Esophagus muscularis mucosa (tissue), 3 donors: ENCODE measurements around the gene SMAD2.

Source experiments
- POLR2A ChIP-seq: fragments of 450-650 bp; IDR thresholded peaks from one replicate; pipeline ENCODE4 v1.6.1; 2017; ENCODE audit warnings: antibody characterized with exemption, moderate library complexity, mild to moderate bottlenecking, low read depth
- TF ChIP-seq, protein P1 (sequence below), 3 experiments: fragments of 200-600 bp in 2 of 3; fragments of 450-650 bp in 1 of 3; sonication (generic) in 2 of 3; IDR thresholded peaks; one replicate each; pipeline ENCODE4 v1.5.1; 2017 to 2019; ENCODE audit warnings: antibody characterized with exemption in 3 of 3, mild to moderate bottlenecking in 2 of 3, moderate library complexity in 1 of 3

DNA sequence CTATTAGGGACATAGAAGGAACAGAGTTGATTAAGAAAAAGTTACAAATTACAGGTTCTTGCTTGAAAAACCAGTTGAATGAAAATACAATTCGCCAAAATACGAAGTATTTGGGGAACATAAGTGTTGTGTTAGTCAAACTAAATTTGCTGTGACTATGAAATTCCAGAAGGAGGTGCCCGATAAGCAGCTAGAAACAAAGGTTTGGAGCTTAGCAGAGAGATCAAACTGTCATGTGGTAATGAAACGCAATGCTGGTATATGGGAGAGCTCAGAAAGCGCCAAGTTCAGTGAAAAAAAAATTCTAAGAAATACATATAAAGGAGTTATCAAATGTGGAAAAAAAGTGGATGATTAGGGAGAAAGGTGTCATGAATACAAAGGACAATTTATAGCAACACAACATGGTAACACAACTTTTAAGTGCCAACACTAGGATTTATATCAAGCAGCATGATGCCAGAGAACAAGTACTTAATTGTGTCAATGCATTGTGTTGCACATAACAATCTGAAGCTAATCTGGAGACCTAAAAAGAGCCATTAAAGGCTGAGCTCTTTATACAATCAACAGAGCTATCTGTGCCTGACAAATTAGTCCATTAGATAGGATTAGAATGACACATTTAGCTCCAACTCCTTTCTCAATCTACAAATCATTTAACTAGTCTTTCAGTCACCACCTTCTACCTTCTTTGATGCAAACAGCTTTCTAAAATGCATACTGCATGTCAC is 31.2 kb downstream of the SMAD2 start:
- TF ChIP-seq POLR2A = no peak
- TF ChIP-seq, protein P1, sequence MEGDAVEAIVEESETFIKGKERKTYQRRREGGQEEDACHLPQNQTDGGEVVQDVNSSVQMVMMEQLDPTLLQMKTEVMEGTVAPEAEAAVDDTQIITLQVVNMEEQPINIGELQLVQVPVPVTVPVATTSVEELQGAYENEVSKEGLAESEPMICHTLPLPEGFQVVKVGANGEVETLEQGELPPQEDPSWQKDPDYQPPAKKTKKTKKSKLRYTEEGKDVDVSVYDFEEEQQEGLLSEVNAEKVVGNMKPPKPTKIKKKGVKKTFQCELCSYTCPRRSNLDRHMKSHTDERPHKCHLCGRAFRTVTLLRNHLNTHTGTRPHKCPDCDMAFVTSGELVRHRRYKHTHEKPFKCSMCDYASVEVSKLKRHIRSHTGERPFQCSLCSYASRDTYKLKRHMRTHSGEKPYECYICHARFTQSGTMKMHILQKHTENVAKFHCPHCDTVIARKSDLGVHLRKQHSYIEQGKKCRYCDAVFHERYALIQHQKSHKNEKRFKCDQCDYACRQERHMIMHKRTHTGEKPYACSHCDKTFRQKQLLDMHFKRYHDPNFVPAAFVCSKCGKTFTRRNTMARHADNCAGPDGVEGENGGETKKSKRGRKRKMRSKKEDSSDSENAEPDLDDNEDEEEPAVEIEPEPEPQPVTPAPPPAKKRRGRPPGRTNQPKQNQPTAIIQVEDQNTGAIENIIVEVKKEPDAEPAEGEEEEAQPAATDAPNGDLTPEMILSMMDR (IDR thresholded peaks at IDR 0.05) = no peak
